Astrocyte (in vitro differentiated cells and primary cell): ENCODE measurements around the gene NUP133.

Experiments used
- CTCF ChIP-seq: IDR thresholded peaks from 2 replicates; pipeline ENCODE4 v1.5.1; 2011; ENCODE audit warnings: low read depth, mild to moderate bottlenecking, inconsistent platforms, low read length, moderate library complexity; ENCODE audit not compliant: insufficient read depth
- EZH2 ChIP-seq: IDR thresholded peaks from 2 replicates; pipeline ENCODE4 v1.6.1; 2012; ENCODE audit warnings: mild to moderate bottlenecking, low read length, inconsistent platforms; ENCODE audit not compliant: insufficient read depth

GRCh38 chr1:229487181-229487580 lies 21.0 kb downstream of the NUP133 start:
- TF ChIP-seq CTCF (no peak), EZH2 (no peak)
